Renal pelvis (tissue), 12 donors: Measurements from ENCODE around the gene LRCH3. TPM values are rescaled to one million over a fixed set of nuclear protein-coding genes. Genes with fewer than 3 reads are reported as not detected.

Source experiments
- DNase-seq: peaks from one replicate; pipeline ENCODE4 v3.0.0-alpha.2; 2013
- long read RNA-seq, 16 experiments: transcript quantifications; one replicate each; lab custom pipeline, GENCODE V29; 2026
- polyA plus RNA-seq, 3 donors: library from polyadenylated mRNA; unstranded; fragments of 120-200 nt; gene quantifications; one replicate each; pipeline ENCODE4 v1.2.1, GENCODE V29; 2013; ENCODE audit not compliant: insufficient read length in 3 of 3

LRCH3 gene
- 10 to 100 TPM; 33.6 to 54.0 (median 53.0) TPM for polyA plus RNA-seq
- long read RNA-seq, donor 1, partial matches to known transcripts, result 0 of 2 reads
- long read RNA-seq, donor 1, other reads (novel, unspliced or antisense), result 0 of 2 reads
- long read RNA-seq, donor 2, partial matches to known transcripts, result 0 of 2 reads
- long read RNA-seq, donor 2, other reads (novel, unspliced or antisense), result 0 of 2 reads
- long read RNA-seq, donor 3, result 0 reads
- long read RNA-seq, donor 4, partial matches to known transcripts, result 0 of 3 reads
- long read RNA-seq, donor 4, other reads (novel, unspliced or antisense), result 0 of 3 reads
- long read RNA-seq, donor 5, partial matches to known transcripts, result 0 of 1 reads
- long read RNA-seq, donor 5, other reads (novel, unspliced or antisense), result 0 of 1 reads
- long read RNA-seq, donor 6, partial matches to known transcripts, result 191 of 193 reads
- long read RNA-seq, donor 6, other reads (novel, unspliced or antisense), result 0 of 193 reads
- long read RNA-seq, donor 7, partial matches to known transcripts, result 6 of 7 reads
- long read RNA-seq, donor 7, other reads (novel, unspliced or antisense), result 0 of 7 reads
- long read RNA-seq, donor 8, partial matches to known transcripts, result 0 of 1 reads
- long read RNA-seq, donor 8, other reads (novel, unspliced or antisense), result 0 of 1 reads
- long read RNA-seq, donor 9, partial matches to known transcripts, result 0 of 2 reads
- long read RNA-seq, donor 9, other reads (novel, unspliced or antisense), result 0 of 2 reads
- long read RNA-seq, donor 10, partial matches to known transcripts, result 14 of 16 reads
- long read RNA-seq, donor 10, other reads (novel, unspliced or antisense), result 0 of 16 reads
- long read RNA-seq, donor 11, partial matches to known transcripts, result 5 of 5 reads
- long read RNA-seq, donor 11, other reads (novel, unspliced or antisense), result 0 of 5 reads
- long read RNA-seq, donor 12, full-length matches to known transcripts, result 4 of 22 reads
- long read RNA-seq, donor 12, partial matches to known transcripts, result 18 of 22 reads
- long read RNA-seq, donor 12, other reads (novel, unspliced or antisense), result 0 of 22 reads
- long read RNA-seq, donor 13, partial matches to known transcripts, result 0 of 3 reads
- long read RNA-seq, donor 13, other reads (novel, unspliced or antisense), result 0 of 3 reads
- long read RNA-seq, donor 14, result 0 reads
- long read RNA-seq, donor 15, full-length matches to known transcripts, result 2 of 2 reads
- long read RNA-seq, donor 15, partial matches to known transcripts, result 0 of 2 reads
- long read RNA-seq, donor 15, other reads (novel, unspliced or antisense), result 0 of 2 reads
- long read RNA-seq, donor 16, partial matches to known transcripts, result 6 of 9 reads
- long read RNA-seq, donor 16, other reads (novel, unspliced or antisense), result 0 of 9 reads

- DNase-seq, result peak; percentile 90
Observed at GRCh38 chr3:197791113-197791891, at the start of gene LRCH3. Gene LRCH3, plus strand, starts transcription at chr3:197791254. Its CDS starts 25 bp downstream, at chr3:197791279.

DNA sequence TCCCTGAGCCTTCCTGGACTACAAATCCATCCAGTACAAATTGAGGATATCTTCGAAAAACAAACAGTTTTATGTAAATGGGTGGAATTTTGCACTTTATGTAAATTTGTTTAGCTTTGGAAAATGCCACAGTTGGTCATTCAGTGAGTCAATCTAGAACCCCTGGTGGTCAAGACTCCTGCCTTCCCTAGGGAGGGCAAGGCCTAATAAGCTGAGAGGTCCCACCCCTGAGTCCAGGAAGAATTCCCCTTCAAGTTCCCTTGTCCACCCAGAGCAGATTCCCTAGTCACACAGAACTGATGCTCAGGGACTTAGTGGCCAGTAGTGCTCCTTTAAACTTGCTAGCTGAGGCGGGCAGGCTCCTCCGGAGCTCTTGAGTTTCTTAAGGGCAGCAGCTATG, 48.3 kb upstream of the LRCH3 start:
- no peak for DNase-seq

DNA sequence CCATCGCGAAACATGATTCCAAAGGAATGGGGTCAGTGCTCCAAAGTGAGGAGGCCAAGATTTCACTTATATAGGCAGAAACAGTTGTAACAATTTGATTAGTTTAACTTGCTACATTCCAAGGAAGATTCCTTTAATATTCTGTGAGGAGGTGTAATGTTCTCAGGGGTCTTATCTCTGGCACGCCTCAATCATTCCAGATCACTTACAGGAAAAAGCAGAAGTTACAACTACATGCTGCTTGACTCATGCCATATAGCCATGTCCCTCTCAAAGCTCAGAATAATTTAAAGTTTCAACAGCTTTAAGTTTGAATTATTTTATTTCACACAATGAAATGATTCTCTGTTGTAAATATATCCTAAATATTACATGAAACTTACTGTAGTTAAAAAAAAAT, 44.8 kb upstream of the LRCH3 start:
- DNase-seq, result no peak

DNA sequence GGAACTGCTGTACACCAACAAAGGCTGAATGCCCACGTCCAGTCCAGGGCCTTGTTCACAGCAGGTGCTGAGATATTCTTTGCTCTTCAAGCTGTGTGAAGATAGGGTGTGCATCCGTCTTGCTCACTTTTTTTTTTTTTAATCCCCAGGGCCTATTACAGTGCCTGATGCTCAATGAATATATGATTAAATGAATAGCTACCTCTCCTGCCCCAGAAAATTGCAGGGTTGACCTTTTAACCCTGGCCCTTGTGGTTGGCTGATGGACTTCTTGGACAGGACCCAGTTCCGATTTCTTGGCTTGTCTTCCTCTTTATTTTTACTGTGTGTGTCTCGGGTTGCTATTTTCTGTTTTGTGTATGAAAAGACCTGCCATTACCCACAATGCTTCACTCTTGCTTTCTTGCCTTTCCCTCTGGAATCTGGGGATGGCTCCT, 44.2 kb upstream of the LRCH3 start:
- no peak for DNase-seq

- DNase-seq, result no peak
Observed at GRCh38 chr3:197748597-197749314, 42.3 kb upstream of the LRCH3 start.

- DNase-seq, result no peak
Observed at GRCh38 chr3:197749315-197749600, 41.8 kb upstream of the LRCH3 start.

DNA sequence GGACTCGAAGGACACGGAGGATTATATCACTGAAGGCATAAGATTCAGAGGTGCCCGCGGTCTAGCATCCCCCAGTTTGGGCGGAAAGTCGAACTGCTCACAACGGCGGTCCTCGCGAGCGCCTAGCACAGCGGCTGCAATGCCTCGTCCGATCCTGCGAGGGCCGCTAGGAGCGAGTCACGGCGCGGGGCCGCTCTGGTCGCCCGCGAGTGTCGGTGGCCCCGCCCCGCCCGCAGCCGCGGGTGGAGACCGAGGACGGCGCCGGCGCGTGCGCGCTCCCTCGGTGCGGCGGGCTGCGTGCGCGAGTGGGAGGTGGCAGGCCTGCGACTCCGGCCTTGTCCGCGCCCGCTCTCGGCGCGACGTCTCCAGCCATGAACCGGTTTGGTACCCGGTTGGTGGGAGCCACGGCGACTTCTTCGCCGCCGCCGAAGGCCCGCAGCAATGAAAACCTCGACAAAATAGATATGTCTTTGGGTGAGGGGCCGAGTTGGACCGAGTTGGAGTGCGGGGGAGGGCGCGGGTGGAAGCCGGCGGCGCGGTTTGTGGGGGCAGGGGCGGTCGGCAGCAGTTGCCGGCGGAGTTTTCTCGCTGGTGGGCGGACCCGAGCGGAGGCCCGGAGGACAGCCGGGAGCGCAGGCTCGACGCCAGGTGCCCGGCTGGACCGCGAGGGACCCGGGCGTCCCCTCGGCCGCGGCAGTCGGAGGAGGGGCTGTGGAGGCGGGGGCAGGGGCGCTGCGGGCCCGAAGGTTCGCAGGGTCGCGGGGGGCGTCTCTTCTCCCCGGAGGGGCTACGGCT, 41.3 kb upstream of the LRCH3 start, which contains the start of gene FYTTD1:
FYTTD1 (plus strand) TSS at position 283 of the 795 bp plus-strand sequence; CDS start at position 372, 89 bp downstream.
- peak; percentile 86 for DNase-seq

GRCh38 chr3:197750396-197750831, 40.6 kb upstream of the LRCH3 start:
- peak; percentile 65 for DNase-seq

DNA sequence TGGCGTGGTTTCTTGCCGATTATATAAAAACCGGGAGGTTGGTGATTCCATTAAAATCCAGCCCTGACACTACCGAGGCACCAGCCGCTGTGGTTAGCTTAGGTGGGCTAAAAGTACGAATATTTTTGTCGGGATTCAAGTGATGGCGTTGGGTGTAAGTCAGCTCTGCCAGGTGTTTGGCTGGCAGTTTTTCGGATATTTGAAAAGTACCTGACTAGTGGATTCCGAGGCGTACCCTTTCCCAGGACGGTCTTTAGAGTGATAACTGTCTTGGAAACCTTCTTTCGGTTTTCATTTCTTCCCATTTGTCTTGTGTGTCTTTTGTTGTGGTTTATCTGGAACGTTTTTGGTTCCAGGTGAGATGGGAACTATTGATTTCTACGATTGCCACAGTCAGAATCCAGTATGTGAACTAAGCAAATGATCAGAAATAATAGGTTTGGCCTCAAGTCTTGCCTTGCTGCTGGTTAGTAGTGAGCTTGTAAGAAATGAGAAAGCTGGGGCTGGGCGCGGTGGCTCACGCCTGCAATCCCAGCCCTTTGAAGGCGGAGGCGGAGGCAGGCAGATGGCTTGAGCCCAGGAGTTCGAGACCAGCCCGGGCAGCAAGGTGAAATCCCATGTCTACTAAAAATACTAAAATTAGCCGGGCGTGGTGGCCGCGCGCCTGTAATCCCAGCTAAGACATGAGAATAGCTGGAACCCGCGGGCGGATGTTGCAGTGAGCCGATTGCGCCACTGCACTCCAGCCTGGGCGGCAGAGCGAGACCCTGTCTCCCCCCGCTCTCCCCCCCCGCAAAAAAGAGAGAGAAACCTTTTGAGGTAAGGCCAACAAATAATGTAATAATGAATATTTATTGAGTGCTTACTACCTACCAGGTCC, 40.0 kb upstream of the LRCH3 start:
- DNase-seq, result no peak

DNA sequence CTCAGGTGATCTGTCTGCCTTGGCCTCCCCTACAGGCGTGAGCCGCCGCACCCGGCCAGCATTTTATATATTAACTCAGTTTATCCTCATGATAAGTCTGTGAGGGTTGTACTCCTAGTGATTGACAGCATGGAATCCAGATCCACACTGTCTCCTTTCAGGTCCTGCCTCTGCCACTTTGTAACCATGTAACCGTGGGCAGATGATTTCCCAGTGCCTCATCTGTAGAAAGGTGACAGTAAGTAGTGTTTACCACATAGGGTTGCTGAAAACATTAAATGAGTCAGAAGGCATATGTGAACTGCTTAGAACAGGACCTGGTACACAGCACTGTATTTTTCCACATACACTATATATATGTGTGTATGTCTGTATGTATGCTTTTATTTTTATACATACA, 38.9 kb upstream of the LRCH3 start:
- no peak for DNase-seq

DNA sequence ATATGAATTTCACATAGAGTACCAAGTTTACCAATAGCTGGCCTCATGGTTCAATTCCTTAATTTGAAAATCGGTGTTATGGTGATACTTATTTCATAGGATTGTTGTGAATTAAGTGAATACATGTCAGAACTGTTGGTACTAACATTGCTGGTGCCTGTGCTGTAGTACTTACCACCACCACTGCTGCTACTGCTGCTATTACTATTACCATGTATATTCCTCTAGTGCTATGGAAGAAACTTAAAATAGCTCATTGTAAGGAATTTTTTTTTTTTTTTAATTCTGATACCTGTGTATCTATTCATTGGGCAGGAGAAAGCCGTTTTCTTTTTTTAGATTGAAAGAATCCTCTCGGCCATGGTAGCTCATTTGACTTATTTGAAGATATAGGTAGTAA, 37.8 kb upstream of the LRCH3 start:
- no peak for DNase-seq

- no peak for DNase-seq
Observed at GRCh38 chr3:197756704-197757103, 34.4 kb upstream of the LRCH3 start.

DNA sequence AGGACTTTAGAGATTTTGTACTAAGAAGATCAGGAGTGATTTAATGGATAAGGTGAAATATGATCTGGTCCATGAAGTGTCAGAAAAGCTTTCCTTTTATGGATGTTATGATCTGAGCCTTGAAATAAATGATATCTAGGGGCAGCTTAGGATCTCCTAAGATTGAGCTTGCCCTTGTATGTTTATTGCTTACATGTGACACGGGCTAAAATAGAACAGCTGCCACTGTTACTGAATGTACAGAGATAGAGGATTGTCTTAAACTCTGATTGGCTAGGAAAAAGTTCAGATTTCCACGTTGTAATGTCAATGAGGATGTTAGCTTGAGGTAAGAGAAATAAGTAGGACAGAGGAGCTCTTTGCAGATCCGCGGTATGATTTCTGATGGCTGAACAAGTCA, 32.5 kb upstream of the LRCH3 start:
- no peak for DNase-seq

GRCh38 chr3:197761784-197762183, 29.3 kb upstream of the LRCH3 start:
- DNase-seq, result no peak

DNA sequence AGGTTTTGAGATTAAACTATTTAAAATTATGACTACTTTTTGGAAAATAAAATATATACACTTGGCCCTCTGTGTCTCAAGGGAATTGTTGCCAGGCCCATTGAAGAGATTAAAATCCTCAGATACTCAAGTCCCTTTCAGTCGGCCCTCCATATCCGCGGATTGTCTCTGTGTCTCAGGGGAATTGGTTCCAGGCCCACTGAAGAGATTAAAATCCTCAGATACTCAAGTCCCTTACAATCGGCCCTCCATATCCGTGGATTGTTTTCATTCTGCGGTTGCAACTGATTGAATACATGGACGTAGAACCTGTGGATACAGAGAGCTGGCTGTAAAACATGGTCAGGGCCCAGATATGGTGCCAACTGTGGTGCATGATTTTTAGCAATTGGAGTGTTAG, 15.7 kb upstream of the LRCH3 start:
- DNase-seq, result no peak

DNA sequence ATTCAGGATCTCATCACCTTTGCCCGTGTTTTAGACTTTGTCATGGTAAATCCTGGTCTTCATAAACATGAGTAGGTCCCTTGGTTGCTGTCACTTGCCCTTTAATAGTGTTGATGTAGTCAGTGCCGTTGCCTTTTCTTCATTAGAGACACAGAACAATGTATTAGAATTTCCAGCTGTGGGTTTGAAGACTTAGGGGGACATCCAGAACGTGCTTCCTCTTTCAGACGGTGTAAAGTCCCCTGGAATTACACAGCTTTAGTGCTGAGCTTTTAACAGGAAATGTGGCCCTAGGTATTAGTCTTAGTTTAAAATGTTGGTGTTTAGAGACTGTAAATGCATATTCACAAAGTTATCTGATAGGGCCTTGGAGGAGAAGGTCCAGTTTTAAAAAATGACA, 8.8 kb upstream of the LRCH3 start:
- no peak for DNase-seq

GRCh38 chr3:197784019-197784585, 7.0 kb upstream of the LRCH3 start:
- DNase-seq, result no peak

GRCh38 chr3:197787412-197787811, 3.6 kb upstream of the LRCH3 start:
- DNase-seq, result no peak
